COLO829 (cell line): ENCODE measurements around the gene TPRX1.
"Not testable (repeated sequence)": the region's sequence is repeated elsewhere in the genome, so short reads cannot be mapped to it uniquely, and the experiment has no call there.

Experiments
- DNase-seq: peaks from one replicate; pipeline ENCODE4 v3.0.0; 2012; ENCODE audit warnings: low spot score

Gene TPRX1

GRCh38 chr19:47767349-47767748 is 37.0 kb downstream of the TPRX1 start:
- DNase-seq = no peak

- DNase-seq = no peak
Observed at GRCh38 chr19:47766670-47767069, 37.7 kb downstream of the TPRX1 start.

DNA sequence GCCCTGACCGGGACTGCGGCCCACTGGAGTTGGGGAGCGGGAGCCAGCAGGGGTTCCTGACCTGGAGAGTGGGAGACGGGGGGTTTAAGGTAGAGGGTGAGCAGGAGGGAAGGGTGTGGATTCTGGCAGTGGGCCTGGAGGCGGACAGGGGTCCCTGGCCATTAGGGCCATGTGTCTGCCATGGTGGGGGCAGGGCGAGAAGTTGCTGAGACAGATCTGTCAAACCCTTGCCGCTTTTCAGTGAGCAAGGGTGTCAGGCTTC is 38.1 kb downstream of the TPRX1 start:
- DNase-seq = no peak

DNA sequence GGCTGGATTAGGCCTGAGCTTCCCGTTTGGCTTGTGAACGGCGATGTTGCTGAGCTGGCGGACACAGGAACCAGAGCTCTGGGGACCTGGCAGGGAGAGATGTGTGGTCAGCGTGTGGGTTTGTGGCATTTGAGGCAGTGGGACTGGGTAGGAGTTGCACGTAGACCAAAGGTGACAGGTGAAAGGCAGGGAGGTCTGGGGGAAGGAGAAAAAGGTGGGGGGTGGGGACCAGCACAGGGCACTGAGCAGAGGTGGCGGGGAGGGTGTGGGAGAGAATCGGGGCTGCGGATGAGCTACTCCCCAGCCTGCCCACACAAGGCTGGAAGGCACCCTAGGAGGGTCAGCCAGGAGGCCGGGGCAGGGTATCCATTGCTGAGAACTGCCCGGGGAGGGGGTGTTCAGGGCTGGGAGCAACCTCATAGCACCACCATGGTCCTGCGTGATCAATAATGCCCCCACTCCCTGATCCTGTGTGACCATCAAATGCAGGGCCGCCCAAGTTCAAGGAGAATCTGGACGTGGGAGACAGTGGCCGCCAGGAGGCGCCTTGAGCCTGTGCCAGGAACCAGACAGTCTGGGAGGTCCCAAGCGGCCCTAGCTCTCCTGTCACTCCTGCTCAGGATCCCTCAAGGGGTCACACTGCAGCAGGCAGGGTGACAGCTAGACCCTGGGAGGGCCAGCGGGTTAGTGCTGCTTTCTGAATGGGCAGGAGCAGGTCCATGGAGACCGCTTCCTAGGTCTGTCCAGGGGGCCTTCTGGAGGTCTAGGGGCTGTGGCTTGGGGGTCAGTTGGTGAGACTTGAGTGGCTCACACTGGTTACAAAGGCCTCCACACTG is 38.6 kb downstream of the TPRX1 start:
- DNase-seq = no peak

DNA sequence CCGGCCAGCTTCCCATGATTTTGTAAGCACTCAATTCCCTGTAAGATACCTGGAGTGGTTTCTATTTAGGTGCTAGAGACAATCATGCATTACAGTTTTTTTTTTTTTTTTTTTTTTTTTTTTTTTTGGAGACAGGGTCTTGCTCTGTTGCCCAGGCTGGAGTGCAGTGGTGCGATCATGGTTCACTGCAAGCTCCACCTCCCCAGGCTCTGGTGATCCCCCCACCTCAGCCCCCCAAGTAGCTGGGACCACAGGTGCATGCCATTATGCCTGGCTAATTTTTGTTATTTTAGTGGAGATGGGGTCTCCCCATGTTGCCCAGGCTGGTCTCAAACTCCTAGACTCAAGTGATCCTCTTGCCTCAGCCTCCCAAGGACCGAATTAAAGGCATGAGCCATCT is 39.6 kb downstream of the TPRX1 start:
- not testable (repeated sequence) for DNase-seq

DNA sequence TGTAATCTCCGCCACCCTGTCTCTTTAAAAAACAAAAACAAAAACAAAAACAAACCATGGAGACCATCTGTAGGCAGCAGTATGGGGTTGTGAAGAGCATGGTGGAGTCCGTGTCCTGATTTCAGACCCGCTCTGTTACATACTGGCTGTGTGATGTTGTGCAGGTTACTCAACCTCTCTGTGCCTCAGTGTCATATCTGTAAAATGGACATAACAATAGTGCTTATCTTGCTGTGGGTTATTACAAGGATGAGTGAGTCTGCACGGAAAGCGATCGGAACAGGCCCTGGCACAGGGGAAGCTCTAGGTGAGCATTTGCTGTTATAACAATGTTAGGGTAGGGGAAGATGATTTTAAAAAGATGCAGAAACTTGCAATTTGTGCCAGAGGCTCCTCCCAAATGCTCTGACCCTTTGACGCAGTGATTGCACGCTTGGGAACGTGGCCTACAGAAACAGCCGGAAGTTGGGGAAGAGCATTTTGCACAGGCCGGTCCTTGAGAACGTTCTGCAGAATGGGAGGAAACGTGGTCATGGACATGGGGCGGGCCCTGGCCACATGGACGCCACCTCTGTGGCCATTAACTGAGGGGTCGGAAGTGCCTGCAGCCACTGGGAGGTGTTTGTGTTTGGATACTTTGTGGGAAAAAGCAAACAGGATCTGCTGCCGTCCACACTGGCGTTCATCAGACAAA is 41.6 kb downstream of the TPRX1 start:
- no peak for DNase-seq

- no peak for DNase-seq
Observed at GRCh38 chr19:47762151-47762550, 42.2 kb downstream of the TPRX1 start.

GRCh38 chr19:47761566-47761965 is 42.8 kb downstream of the TPRX1 start:
- DNase-seq = no peak

DNA sequence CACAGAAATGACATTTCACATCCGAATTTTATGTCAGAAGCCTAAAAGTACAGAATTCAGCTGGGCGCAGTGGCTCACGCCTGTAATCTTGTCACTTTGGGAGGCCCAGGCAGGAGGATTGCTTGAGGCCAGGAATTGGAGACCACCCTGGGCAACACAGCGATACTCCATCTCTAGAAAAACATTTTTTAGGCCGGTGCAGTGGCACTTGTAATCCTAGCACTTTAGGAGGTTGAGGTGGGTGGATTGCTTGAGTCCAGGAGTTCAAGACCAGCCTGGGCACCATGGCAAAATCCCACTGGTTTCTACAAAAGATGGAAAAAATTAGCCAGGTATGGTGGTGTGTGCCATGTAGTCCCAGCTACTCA is 43.7 kb downstream of the TPRX1 start:
- no peak for DNase-seq

GRCh38 chr19:47758443-47758804 is 45.9 kb downstream of the TPRX1 start:
- no peak for DNase-seq

DNA sequence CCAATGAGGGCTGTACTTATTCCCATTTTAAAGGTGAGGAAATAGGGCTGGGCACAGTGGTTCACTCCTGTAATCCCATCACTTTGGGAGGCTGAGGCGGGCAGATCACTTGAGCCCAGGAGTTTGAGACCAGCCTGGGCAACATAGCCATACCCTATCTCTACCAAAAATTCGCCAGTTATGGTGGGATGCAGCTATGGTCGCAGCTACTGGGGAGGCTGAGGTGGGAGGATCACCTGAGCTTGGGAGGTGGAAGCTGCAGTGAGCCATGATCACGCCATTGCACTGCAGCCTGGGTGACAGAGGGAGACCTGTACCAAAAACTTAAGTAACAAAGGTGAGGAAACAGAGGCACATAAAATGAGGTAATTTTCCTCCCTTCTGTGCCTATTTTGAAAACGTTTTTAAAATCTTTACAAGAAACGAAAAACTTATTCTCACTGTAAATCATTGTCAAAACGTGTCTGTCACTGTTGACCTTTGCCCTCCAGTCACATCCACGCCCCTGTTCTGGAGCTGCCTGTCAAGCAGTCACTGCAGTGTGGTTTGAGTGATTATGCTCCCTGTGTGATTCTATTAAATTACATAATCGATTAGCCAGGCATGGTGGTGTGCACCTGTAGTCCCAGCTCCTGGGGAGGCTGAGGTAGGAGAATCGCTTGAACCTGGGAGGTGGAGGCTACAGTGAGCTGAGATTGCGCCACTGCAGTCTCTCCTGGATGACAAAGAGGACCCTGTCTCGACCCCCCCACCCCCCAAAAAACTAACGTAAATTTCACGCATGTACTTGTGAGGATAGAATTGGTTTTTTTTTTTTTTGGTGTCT is 46.5 kb downstream of the TPRX1 start:
- DNase-seq = no peak

GRCh38 chr19:47756953-47757608 is 47.3 kb downstream of the TPRX1 start:
- DNase-seq = no peak

DNA sequence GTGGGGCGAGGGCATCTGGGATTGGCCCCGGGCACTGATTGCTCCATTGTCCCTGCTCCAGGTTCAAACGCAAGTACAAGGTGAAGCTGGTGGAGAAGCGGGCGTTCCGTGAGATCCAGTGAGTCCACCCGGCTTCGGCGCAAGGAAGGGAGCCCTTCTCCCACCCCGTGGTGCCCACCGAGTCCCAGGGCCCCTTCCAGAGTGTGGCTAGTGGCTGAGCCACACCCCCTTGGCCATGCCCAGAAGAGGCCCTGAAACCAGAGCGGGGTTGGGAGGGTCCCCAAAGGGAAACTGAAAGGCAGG is 47.8 kb downstream of the TPRX1 start:
- no peak for DNase-seq

GRCh38 chr19:47755762-47756626 is 48.4 kb downstream of the TPRX1 start:
- no peak for DNase-seq

- DNase-seq = no peak
Observed at GRCh38 chr19:47755065-47755761, 49.1 kb downstream of the TPRX1 start.

- no peak for DNase-seq
Observed at GRCh38 chr19:47754206-47755064, 49.9 kb downstream of the TPRX1 start.

- DNase-seq = no peak
Observed at GRCh38 chr19:47752440-47753211, 51.7 kb downstream of the TPRX1 start.
